Common myeloid progenitor, CD34-positive (primary cell): Measurements from ENCODE around the gene GLRA3.

ENCODE experiments used
- CTCF ChIA-PET: fragments of 350-600 bp; sonication (Branson Sonifier 250); formaldehyde crosslinking; loops from one replicate; lab custom pipeline; 2021; ENCODE audit warnings: antibody characterized with exemption; lab: Charles Lee
- POLR2A ChIA-PET: fragments of 350-600 bp; sonication (Branson Sonifier 250); formaldehyde crosslinking; loops from one replicate; lab custom pipeline; 2021; ENCODE audit warnings: antibody characterized with exemption; lab: Charles Lee
- DNase-seq, 3 donors: peaks; one replicate each; pipeline versions ENCODE4 v3.0.0 to v3.0.0-alpha.2; 2013
- H3K27ac ChIP-seq, 2 experiments: 1 replicate in 1 of 2; 2 replicates in 1 of 2; pipeline ENCODE4 v1.7.0; 2013; ENCODE audit warnings: inconsistent platforms in 2 of 2, low read length in 2 of 2, mild to moderate bottlenecking in 2 of 2, low read depth in 1 of 2, moderate library complexity in 1 of 2; ENCODE audit not compliant: severe bottlenecking in 2 of 2, insufficient read depth in 1 of 2, poor library complexity in 1 of 2
- H3K27me3 ChIP-seq, 5 experiments: replicated peaks in 2 of 5; 1 replicate in 3 of 5; 2 replicates in 2 of 5; pipeline versions ENCODE4 v1.6.1 to v1.7.0; 2013; ENCODE audit warnings: low read length in 4 of 5, mild to moderate bottlenecking in 2 of 5, moderate library complexity in 2 of 5, inconsistent platforms in 1 of 5; ENCODE audit not compliant: insufficient read depth in 5 of 5, control insufficient read depth in 4 of 5
- H3K36me3 ChIP-seq, 4 experiments: 1 replicate in 2 of 4; 2 replicates in 2 of 4; pipeline versions ENCODE4 v1.6.1 to v1.7.0; 2013; ENCODE audit warnings: low read length in 3 of 4, control low read depth in 1 of 4, mild to moderate bottlenecking in 1 of 4; ENCODE audit not compliant: control insufficient read depth in 4 of 4, insufficient read depth in 4 of 4
- H3K4me1 ChIP-seq, 4 experiments: 1 replicate in 3 of 4; 2 replicates in 1 of 4; pipeline versions ENCODE4 v1.6.1 to v1.7.1; 2013; ENCODE audit warnings: low read length in 3 of 4, mild to moderate bottlenecking in 3 of 4, control low read depth in 1 of 4, inconsistent platforms in 1 of 4, moderate library complexity in 1 of 4; ENCODE audit not compliant: control insufficient read depth in 4 of 4, insufficient read depth in 4 of 4; ENCODE audit errors: control extremely low read depth in 1 of 4
- H3K4me3 ChIP-seq, 7 experiments: 1 replicate in 4 of 7; 2 replicates in 3 of 7; pipeline versions ENCODE4 v1.5.1 to v1.7.0; 2013; ENCODE audit warnings: mild to moderate bottlenecking in 7 of 7, low read length in 6 of 7, moderate library complexity in 6 of 7, inconsistent platforms in 2 of 7, low read depth in 2 of 7, control low read depth in 1 of 7; ENCODE audit not compliant: insufficient read depth in 4 of 7, control insufficient read depth in 1 of 7; ENCODE audit errors: extremely low read depth in 1 of 7
- H3K9me3 ChIP-seq, 5 experiments: 1 replicate in 4 of 5; 2 replicates in 1 of 5; pipeline versions ENCODE4 v1.6.1 to v1.7.1; 2013; ENCODE audit warnings: low read length in 4 of 5, mild to moderate bottlenecking in 2 of 5, inconsistent platforms in 1 of 5, low read depth in 1 of 5, moderate library complexity in 1 of 5; ENCODE audit not compliant: control insufficient read depth in 4 of 5, insufficient read depth in 2 of 5; ENCODE audit errors: control extremely low read depth in 1 of 5
- WGBS: methylation state at CpG from one replicate; pipeline ENCODE4 v1.1.5; 2013; ENCODE audit not compliant: insufficient coverage; 5-methylcytosine and 5-hydroxymethylcytosine counted together

GLRA3 gene

DNA sequence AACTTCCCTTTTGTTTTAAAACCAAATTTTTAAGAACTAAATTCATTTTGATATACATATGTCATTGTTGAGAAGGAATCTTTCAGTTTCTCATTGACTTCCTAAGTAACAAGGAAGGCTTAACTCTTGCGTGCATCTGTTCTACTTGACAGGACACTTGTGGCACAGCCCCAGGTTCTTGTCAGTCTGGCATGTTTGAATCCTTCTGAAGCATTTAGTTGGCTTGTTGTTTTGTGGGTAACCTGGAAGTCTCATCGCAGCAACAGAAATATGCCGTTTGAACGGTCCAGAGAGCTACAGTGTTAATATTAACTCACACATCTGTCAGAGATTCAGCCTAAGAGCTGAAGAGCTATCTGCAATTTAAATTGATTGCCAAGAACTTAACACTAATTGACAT is 76.0 kb downstream of the GLRA3 start:
- CTCF ChIA-PET: interaction anchor here (1.2 kb wide), 1 partner anchor 11 kb away, joined by 3 read pairs; no protein-coding TSS in a partner anchor
- 100% methylated on average over 1 of the region's 4 CpGs for WGBS

GRCh38 chr4:174752026-174752425 is 77.0 kb downstream of the GLRA3 start:
- H3K36me3 ChIP-seq: no peaks in the 10 kb centered on the region
- CTCF ChIA-PET: interaction anchor here (1.2 kb wide), 1 partner anchor 12 kb away, joined by 3 read pairs; no protein-coding TSS in a partner anchor
- no peaks in the 10 kb centered on the region for H3K27me3 ChIP-seq
- H3K27ac ChIP-seq: no peak overlapping the region
- POLR2A ChIA-PET: interaction anchor here (0.6 kb wide), 1 partner anchor 67 kb away, joined by 4 read pairs; no protein-coding TSS in a partner anchor
- no peaks in the 10 kb centered on the region for H3K9me3 ChIP-seq
- no peaks in the 10 kb centered on the region for H3K4me1 ChIP-seq
- H3K4me3 ChIP-seq: no peak overlapping the region
- 100% methylated on average over 2 of the region's 2 CpGs for WGBS
- no peak for DNase-seq

More for the DNA sequence above, 76.0 kb downstream of the GLRA3 start:
- no peaks in the 10 kb centered on the region for H3K36me3 ChIP-seq
- no peaks in the 10 kb centered on the region for H3K9me3 ChIP-seq
- no peak for DNase-seq
- no peak overlapping the region for H3K4me3 ChIP-seq
- no peaks in the 10 kb centered on the region for H3K4me1 ChIP-seq
- H3K27ac ChIP-seq: no peak overlapping the region
- no peaks in the 10 kb centered on the region for H3K27me3 ChIP-seq
- POLR2A ChIA-PET: no interaction called here

GRCh38 chr4:174749091-174749490 is 80.0 kb downstream of the GLRA3 start:
- WGBS: 93% methylated on average over 3 of the region's 3 CpGs

GRCh38 chr4:174746710-174747109 is 82.3 kb downstream of the GLRA3 start:
- POLR2A ChIA-PET: no interaction called here
- no peak overlapping the region for H3K4me3 ChIP-seq
- no peaks in the 10 kb centered on the region for H3K4me1 ChIP-seq
- H3K27me3 ChIP-seq: no peaks in the 10 kb centered on the region
- no peak overlapping the region for H3K27ac ChIP-seq
- peaks cover 0 to 2% (median 0%) of the 10 kb centered on the region in 5 experiments for H3K9me3 ChIP-seq
- WGBS: no CpG with 5 or more reads among the region's 2 CpGs
- H3K36me3 ChIP-seq: no peaks in the 10 kb centered on the region
- CTCF ChIA-PET: no interaction called here
- DNase-seq: no peak

More at GRCh38 chr4:174749091-174749490, 80.0 kb downstream of the GLRA3 start:
- POLR2A ChIA-PET: no interaction called here
- Histone ChIP-seq H3K4me1 (no peaks in the 10 kb centered on the region), H3K36me3 (no peaks in the 10 kb centered on the region), H3K9me3 (no peaks in the 10 kb centered on the region), H3K27ac (no peak overlapping the region), H3K27me3 (no peaks in the 10 kb centered on the region), H3K4me3 (no peak overlapping the region)
- DNase-seq: no peak
- CTCF ChIA-PET: no interaction called here

DNA sequence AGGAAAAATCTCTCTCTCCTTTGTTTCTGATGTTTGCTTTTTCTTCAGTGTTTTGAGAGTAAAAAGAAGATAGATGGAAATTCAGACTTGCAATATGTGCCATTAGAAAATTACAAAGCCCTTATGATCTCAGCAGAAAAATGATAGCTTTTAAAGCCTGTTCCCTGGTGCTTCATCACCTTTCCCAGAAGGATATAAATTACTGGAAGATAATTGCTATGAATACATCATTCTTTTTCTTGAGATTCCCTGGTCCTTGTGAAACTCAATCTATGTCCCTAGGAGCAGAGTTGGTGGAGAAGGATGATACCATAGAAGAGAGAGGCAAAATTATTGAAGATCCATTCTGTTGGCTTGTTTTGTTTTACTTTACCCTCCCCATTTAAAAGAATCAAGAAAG is 86.5 kb downstream of the GLRA3 start:
- DNase-seq: no peak
- CTCF ChIA-PET: no interaction called here
- Histone ChIP-seq H3K36me3 (no peaks in the 10 kb centered on the region), H3K27ac (no peak overlapping the region), H3K4me1 (no peaks in the 10 kb centered on the region), H3K9me3 (peaks cover 0 to 2% (median 0%) of the 10 kb centered on the region in 5 experiments), H3K4me3 (no peak overlapping the region), H3K27me3 (no peaks in the 10 kb centered on the region)
- POLR2A ChIA-PET: no interaction called here

DNA sequence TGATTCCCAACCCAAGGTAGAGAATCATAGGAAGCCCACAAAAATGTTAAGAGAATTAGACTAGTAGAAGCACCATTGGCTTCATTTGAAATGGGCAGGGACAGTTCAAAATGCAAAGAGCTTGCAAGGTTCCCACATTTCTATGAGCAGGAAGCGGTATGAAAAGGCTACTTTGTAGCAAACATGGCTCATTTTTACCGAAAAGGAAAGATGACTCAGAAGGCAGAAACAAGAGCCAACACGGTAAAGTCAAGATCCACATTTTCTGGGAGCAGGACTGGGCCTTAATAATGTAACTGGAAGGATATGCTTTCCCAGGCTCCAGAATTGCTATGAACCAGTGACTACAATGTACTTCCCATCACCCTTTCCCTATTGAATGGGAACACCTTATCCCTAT is 89.5 kb downstream of the GLRA3 start:
- H3K9me3 ChIP-seq: peaks cover 0 to 2% (median 0%) of the 10 kb centered on the region in 5 experiments
- no peaks in the 10 kb centered on the region for H3K36me3 ChIP-seq
- H3K27ac ChIP-seq: no peak overlapping the region
- no peaks in the 10 kb centered on the region for H3K27me3 ChIP-seq
- no peaks in the 10 kb centered on the region for H3K4me1 ChIP-seq
- CTCF ChIA-PET: no interaction called here
- no peak overlapping the region for H3K4me3 ChIP-seq
- 100% methylated on average over 3 of the region's 3 CpGs for whole genome bisulfite sequencing
- POLR2A ChIA-PET: no interaction called here
- DNase-seq: no peak

GRCh38 chr4:174734181-174734580 is 94.9 kb downstream of the GLRA3 start:
- H3K27ac ChIP-seq: no peak overlapping the region
- CTCF ChIA-PET: no interaction called here
- H3K4me3 ChIP-seq: no peak overlapping the region
- no peak for DNase-seq
- no peaks in the 10 kb centered on the region for H3K9me3 ChIP-seq
- POLR2A ChIA-PET: no interaction called here
- H3K36me3 ChIP-seq: no peaks in the 10 kb centered on the region
- no peaks in the 10 kb centered on the region for H3K27me3 ChIP-seq
- 100% methylated on average over 2 of the region's 4 CpGs for WGBS
- no peaks in the 10 kb centered on the region for H3K4me1 ChIP-seq
